IPS-11a (cell line): ENCODE measurements around the gene MRPL11.
"Not testable (repeated sequence)": the region's sequence is repeated elsewhere in the genome, so short reads cannot be mapped to it uniquely, and the experiment has no call there.

Experiments used
- H3K4me3 ChIP-seq: one replicate; pipeline ENCODE4 v1.5.1; 2013; ENCODE audit warnings: low read depth, low read length, control low read depth

Gene MRPL11

DNA sequence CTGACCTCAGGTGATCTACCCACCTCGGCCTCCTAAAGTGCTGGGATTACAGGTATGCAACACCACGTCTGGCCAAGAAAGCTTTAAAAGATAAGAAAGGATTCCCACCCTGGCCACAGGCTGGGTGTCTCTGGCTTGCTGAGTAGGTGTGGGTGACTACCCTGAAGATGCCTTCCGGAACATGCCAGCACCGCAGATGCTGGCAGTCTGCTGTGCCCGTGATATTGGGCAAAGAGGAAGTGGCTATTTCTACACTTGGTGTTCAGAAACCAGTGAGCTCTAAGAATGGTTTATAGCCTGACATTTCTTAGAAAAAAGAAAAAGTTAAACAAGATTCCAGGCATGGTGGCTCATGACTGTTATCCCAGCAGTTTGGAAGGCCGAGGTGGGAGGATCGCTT, 6.1 kb downstream of the MRPL11 start:
- no peak overlapping the region for H3K4me3 ChIP-seq

GRCh38 chr11:66431871-66432329, 6.7 kb downstream of the MRPL11 start:
- H3K4me3 ChIP-seq, result not testable (repeated sequence)

DNA sequence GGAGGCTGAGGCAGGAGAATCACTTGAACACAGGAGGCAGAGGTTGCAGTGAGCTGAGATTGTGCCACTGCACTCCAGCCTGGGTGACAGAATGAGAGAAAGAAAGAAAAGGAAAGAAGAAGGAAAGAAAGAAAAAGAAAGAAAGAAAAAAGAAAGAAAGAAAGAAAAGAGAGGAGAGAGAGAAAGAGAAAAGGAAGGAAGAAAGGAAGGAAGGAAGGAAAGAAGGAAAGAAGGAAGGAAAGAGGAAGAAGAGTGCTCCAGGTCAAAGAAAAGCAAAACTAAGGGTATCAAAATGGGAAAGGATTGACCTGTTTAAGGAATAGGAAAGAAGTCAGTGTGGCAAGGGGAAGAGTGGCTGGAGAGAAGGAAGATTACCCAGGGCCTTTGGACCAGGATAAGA, 7.4 kb downstream of the MRPL11 start:
- not testable (repeated sequence) for H3K4me3 ChIP-seq

GRCh38 chr11:66429983-66430602, 8.6 kb downstream of the MRPL11 start:
- no peak overlapping the region for H3K4me3 ChIP-seq

- no peak overlapping the region for H3K4me3 ChIP-seq
Observed at GRCh38 chr11:66428933-66429332, 9.7 kb downstream of the MRPL11 start.

DNA sequence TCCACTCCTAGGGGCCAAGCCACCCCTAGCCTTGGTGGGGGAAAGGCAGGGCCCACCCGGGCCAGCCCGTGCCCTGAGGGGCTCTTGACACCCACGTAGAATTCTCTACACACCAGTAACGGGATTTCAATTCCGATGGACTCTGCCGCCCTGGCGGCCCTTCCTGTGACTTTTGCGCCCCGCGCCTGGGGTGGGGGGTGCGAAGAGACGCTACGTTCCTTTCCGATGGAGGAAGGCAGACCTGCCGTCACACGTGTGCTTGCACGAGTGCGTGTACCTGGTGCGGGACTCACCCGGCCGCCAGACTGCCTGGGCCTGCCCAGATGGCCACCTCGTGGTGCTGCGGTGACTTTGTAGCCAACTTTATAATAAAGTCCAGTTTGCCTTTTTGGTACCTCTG, 12.3 kb downstream of the MRPL11 start:
- no peak overlapping the region for H3K4me3 ChIP-seq

GRCh38 chr11:66421492-66422205, 17.0 kb downstream of the MRPL11 start:
- no peak overlapping the region for H3K4me3 ChIP-seq

DNA sequence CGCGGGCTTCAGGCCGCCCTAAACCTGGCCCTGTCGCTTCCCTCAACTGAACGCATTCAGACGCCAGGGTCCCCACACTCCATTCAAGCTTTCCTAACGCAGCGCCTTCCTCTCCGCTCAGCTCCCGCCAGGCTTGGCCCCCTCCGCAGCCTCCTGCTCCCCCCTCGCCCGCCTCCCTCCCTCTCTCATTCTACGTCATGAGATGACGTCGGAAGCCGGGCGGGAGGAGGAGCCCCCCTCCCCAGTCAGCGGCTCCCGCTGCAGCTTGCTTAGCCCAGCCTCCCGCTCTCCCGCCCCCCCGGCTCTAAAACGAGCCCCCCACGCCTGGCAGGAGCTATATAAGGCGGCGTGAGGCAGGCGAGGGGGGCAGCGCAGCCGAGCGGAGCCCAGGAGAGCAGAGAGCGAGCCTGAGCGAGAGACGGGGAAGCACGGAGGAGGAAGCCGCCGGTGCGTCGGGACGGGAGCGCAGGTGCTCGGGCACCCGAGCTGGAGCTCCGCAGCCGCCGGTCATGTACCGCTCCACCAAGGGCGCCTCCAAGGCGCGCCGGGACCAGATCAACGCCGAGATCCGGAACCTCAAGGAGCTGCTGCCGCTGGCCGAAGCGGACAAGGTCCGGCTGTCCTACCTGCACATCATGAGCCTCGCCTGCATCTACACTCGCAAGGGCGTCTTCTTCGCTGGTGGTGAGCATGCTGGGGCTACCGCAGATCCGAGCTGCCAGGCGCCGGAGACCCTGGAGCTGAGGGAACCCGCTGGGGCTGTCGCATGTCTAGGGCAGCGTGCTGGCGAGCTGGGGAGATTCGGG, 17.8 kb downstream of the MRPL11 start, which contains the start of gene NPAS4:
NPAS4 (plus strand) TSS at position 365 of the 806 bp plus-strand sequence; CDS start at position 510, 145 bp downstream.
- peak within 1 kb of the TSS; percentile 40 for H3K4me3 ChIP-seq

GRCh38 chr11:66419825-66420224, 18.8 kb downstream of the MRPL11 start:
- peak overlapping the region; percentile 40 for H3K4me3 ChIP-seq

- H3K4me3 ChIP-seq, result no peak overlapping the region
Observed at GRCh38 chr11:66418986-66419308, 19.7 kb downstream of the MRPL11 start.

DNA sequence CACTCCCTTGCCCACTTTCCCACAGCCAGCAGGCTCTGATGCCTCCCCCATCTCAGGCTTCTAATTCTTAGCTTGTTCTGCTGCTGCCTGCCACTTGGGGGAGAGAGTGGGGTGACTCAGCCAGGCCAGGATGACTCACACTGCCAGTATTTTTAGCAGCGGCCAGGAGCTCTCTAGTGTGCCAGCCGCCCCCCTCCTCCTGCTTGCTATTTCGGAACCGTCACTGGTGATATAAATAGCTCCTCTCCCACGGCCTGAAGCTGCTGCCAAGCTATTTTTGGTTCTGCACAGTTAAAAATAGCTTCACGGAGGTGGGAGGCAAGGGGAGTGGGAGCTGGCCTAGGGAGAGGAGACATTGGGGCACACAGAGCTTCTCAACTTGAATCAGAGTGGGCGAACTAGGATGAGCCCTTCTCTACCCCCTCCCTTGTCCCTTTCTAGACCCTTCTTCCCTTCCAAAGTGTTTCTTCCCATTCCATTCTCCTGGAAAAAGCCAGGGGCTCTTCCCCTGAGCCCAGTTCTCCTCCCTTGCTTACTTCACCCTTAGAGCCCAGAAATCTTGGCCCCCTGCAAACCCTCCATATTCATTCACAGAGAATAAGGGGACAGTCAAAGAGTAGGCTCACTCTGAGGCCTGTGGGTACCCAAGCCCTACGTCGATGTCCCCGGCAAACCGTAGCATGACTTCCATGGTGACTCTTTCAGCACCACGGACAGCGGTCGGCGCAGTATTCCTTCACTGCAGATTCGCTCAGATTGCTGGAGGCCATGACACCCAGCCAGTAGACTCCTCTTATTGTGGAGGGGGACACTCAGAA, 20.3 kb downstream of the MRPL11 start:
- no peak overlapping the region for H3K4me3 ChIP-seq

DNA sequence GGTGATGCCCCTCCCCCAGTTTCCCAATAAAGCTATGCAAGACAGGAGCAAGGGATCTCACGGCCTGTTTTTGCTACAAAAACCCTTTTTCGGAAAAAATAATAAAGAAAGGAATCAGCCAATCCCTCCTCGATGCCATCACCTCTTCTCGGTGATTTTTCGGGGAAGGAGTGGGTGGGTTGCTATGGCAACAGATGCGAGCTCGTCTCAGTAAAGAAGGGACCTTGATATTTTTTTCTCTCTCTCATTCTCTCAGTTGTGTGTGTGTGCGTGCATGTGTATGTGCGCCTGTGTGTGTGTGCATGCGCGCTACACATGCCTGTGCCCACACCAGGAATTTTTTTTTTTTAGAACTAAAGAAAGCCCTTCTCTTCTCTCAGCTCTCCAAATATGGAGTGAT, 21.6 kb downstream of the MRPL11 start:
- H3K4me3 ChIP-seq, result no peak overlapping the region

DNA sequence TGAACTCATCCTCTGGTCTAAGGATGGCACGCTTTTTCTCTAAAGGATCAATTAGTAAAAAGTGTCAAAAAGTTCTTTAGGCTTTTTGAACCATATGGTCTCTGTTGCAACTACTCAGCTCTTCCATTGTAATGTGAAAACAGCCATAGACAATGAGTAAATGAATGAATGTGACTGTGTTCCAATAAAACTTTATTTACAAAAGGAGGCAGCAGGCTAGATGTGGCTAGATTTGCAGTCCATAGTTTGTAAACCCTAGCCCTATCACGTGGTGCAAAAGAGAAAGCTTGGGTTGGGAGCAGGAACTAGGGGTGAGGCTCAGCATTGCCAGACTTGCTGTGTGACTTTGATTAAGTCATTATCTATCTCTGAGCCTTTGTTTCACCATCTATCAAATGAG, 23.2 kb downstream of the MRPL11 start:
- no peak overlapping the region for H3K4me3 ChIP-seq

DNA sequence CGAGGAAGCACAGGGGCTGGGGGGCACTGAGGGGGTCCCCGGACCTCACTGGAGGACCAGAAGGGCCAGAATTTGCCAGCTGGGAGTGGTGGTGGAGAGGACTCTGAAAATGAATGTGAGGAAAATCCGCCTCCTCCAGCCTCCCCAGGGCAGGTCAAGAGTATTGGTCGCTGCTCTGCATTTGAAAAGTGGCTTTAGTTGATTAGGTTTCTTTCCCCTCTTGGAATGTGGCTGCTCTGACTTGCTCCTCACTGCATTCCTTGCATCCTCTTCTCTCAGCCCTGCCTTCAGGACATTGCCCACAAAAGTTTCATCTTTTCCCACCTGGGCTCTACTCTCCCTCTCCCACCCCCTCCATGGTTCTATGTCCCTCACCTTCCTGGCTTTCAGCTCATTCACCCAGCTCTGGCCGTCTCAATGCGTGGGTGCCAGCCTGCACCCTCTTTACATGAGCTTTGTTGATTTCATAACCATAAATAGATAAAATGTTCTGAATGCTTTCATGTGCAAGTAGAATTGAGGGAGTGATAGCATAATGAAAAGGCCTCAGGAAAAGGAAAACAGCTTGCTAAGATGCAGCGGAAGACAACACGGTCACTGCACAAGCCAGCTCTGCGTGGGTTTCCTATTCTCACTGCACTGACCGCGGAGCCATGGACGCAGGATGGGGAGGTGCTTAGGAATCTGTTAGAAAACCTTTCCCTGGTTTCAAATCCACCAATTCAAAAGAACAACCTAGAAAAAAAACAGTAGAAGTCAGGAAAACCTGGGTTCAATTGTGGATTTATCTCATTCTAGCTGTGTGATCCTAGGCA, 24.3 kb downstream of the MRPL11 start:
- no peak overlapping the region for H3K4me3 ChIP-seq

- no peak overlapping the region for H3K4me3 ChIP-seq
Observed at GRCh38 chr11:66413167-66413566, 25.5 kb downstream of the MRPL11 start.

DNA sequence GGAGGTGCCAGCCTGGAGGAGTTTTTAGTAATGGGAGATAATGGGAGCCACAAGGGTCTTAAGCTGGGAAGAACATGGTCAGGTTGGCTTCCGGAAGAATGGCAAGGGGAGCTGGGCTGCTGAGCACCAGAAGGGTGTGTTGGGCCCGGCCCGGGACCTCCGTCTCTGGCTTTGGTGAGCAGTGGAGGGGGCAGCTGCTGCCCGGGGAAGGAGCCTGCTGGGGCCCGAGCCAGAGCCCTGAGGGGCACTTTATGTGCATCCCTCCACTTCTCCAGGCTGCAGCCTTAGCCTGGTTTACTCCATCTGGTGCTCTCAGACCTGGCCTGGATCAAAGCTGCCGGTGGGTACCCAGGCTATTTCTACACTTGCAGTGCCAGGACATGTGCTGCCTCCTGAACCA, 26.5 kb downstream of the MRPL11 start:
- H3K4me3 ChIP-seq, result no peak overlapping the region

GRCh38 chr11:66411323-66411722, 27.3 kb downstream of the MRPL11 start:
- no peak overlapping the region for H3K4me3 ChIP-seq

- H3K4me3 ChIP-seq, result no peak overlapping the region
Observed at GRCh38 chr11:66410191-66410590, 28.5 kb downstream of the MRPL11 start.

GRCh38 chr11:66409226-66409625, 29.4 kb downstream of the MRPL11 start:
- H3K4me3 ChIP-seq, result peak overlapping the region; percentile 27
